GM12874 (cell line): ENCODE measurements around the gene CDC6.

Experiments
- CTCF ChIP-seq: IDR thresholded peaks from 2 replicates; pipeline ENCODE4 v1.5.1; 2011; ENCODE audit warnings: low read depth, mild to moderate bottlenecking, control low read depth, low read length, moderate library complexity; ENCODE audit not compliant: insufficient read depth

CDC6 gene

GRCh38 chr17:40327735-40328385 is 40.2 kb downstream of the CDC6 start:
- TF ChIP-seq CTCF = no peak

GRCh38 chr17:40328386-40328766 is 40.7 kb downstream of the CDC6 start:
- TF ChIP-seq CTCF = no peak

DNA sequence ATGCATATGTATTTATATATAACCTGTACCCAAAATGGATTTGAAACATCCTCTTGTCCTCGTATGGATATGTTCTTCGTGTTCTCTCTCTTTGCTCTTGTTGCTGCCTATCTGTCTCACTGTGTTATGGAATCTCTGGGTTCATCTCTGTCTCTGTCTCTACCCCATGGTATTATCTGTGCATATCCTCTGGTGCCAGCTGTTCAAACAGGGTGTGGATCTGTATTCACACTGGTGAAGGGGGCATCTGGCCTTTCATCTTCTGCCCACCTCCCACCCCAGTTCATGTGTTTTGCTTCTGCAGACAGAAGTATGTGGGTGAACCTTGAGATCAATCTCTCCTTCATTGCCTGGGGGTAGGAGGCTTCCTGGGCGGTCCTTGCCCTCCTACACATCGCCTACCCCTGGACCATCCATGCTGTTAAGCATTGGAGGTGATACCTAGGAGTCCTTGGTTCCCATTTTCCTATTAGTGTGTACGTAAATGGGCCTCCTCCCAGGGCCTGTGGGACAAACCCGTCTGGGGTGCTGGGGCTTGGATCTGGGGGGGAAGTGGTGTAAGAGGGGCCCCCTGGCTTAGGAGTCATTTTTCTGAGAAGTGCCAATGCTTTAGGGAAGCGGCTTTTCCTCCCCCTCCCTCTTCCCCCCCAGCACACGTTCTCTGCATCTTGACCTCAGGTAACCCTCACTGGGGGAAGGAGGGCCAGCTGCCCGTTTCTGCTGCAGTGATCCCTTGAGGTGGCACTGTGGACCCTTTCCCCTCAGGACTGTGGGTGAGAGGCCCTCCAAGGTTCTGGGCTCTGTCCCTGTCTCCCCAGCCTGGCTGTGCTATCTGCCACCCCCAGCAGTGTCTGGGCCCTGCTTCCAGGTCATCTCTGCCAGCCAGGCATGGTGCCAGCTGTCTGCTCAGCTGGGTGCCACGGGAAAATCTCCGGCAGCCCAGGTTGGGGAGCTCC is 42.4 kb downstream of the CDC6 start:
- no peak for TF ChIP-seq CTCF

DNA sequence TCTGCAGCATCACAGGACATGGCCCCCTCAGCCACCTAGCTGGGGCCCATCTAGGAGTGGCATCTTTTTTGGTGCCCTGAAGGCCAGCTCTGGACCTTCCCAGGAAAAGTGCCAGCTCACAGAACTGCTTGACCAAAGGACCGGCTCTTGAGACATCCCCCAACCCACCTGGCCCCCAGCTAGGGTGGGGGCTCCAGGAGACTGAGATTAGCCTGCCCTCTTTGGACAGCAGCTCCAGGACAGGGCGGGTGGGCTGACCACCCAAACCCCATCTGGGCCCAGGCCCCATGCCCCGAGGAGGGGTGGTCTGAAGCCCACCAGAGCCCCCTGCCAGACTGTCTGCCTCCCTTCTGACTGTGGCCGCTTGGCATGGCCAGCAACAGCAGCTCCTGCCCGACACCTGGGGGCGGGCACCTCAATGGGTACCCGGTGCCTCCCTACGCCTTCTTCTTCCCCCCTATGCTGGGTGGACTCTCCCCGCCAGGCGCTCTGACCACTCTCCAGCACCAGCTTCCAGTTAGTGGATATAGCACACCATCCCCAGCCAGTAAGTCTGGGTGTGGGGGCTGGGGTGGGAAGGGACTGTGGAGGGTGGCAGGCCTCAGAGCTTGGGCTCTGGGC is 43.3 kb downstream of the CDC6 start:
- TF ChIP-seq CTCF = no peak

GRCh38 chr17:40331743-40332641 is 44.3 kb downstream of the CDC6 start:
- TF ChIP-seq CTCF = no peak

- TF ChIP-seq CTCF = no peak
Observed at GRCh38 chr17:40333781-40334448, 46.2 kb downstream of the CDC6 start.
